K562 (cell line): ENCODE data around the gene NFKBIB. TPM values are rescaled to one million over a fixed set of nuclear protein-coding genes. Genes with fewer than 3 reads are reported as not detected.

ENCODE experiments used
- BCOR ChIP-seq: fragments of 450-650 bp; IDR thresholded peaks from 2 replicates; pipeline ENCODE4 v1.6.1; 2016
- CREBBP ChIP-seq: IDR thresholded peaks from one replicate; pipeline ENCODE4 v1.6.1; 2012; ENCODE audit warnings: low read depth, mild to moderate bottlenecking, control low read depth, inconsistent platforms, low read length
- FOXA1 ChIP-seq: fragments of 450-650 bp; IDR thresholded peaks from 2 replicates; pipeline ENCODE4 v1.6.1; 2016; ENCODE audit warnings: mild to moderate bottlenecking, borderline replicate concordance
- HOXB6 ChIP-seq: fragments of 250-450 bp; sonication (Bioruptor Pico); IDR thresholded peaks from 2 replicates; pipeline ENCODE4 v1.5.1; 2022; ENCODE audit warnings: mild to moderate bottlenecking, borderline replicate concordance
- HSF4 ChIP-seq: fragments of 250-450 bp; sonication (Bioruptor Pico); IDR thresholded peaks from 2 replicates; pipeline ENCODE4 v2.1.2; 2022; ENCODE audit warnings: mild to moderate bottlenecking, moderate library complexity, borderline replicate concordance
- KAT2B ChIP-seq: IDR thresholded peaks from one replicate; pipeline ENCODE4 v1.6.1; 2012; ENCODE audit warnings: low read depth, mild to moderate bottlenecking, control low read depth, inconsistent platforms, low read length, moderate library complexity
- LCOR ChIP-seq: sonication (generic); formaldehyde crosslinking; IDR thresholded peaks from 2 replicates; pipeline ENCODE4 v1.8.0; 2022; ENCODE audit warnings: mild to moderate bottlenecking, missing genetic modification reagents
- SP2 ChIP-seq: IDR thresholded peaks from 2 replicates; pipeline ENCODE4 v1.6.1; 2011; ENCODE audit warnings: mild to moderate bottlenecking, low read depth, low read length, moderate library complexity; ENCODE audit not compliant: poor library complexity, severe bottlenecking; ENCODE audit errors: extremely low read depth
- STAG1 ChIP-seq: sonication (generic); formaldehyde crosslinking; IDR thresholded peaks from 2 replicates; pipeline ENCODE4 v1.5.0; 2020; ENCODE audit warnings: missing genetic modification reagents, borderline replicate concordance
- TAF15 ChIP-seq: fragments of 200-400 bp; formaldehyde crosslinking; IDR thresholded peaks from 2 replicates; pipeline ENCODE4 v1.6.1; 2017; ENCODE audit warnings: mild to moderate bottlenecking, low read depth, low read length, moderate library complexity
- TCF7 ChIP-seq: sonication (generic); IDR thresholded peaks from 2 replicates; pipeline ENCODE4 v1.6.1; 2016; ENCODE audit warnings: antibody characterized with exemption, borderline replicate concordance
- USF1 ChIP-seq: sonication (generic); formaldehyde crosslinking; IDR thresholded peaks from 2 replicates; pipeline ENCODE4 v1.9.0; 2022; ENCODE audit warnings: mild to moderate bottlenecking, missing genetic modification reagents
- XRCC4 ChIP-seq: IDR thresholded peaks from one replicate; pipeline ENCODE4 v1.6.1; 2011; ENCODE audit not compliant: insufficient read depth, insufficient read length; ENCODE audit errors: extremely low read depth
- ZBTB11 ChIP-seq, 3 experiments: fragments of 200-800 bp in 1 of 3; fragments of 250-450 bp in 1 of 3; fragments of 450-650 bp in 1 of 3; sonication (Bioruptor Pico) in 1 of 3; sonication (Bioruptor generic) in 1 of 3; formaldehyde crosslinking in 1 of 3; IDR thresholded peaks; 2 replicates each; pipeline versions ENCODE4 v1.6.1 to v1.8.0; 2016 to 2022; ENCODE audit warnings: mild to moderate bottlenecking in 2 of 3, missing genetic modification characterization in 2 of 3, missing compliant biosample characterization in 1 of 3, moderate library complexity in 1 of 3
- ZNF518B ChIP-seq: fragments of 250-450 bp; sonication (Bioruptor Pico); IDR thresholded peaks from 2 replicates; pipeline ENCODE4 v1.5.0; 2021; ENCODE audit warnings: mild to moderate bottlenecking, moderate library complexity
- ZNF583 ChIP-seq: fragments of 250-450 bp; sonication (Bioruptor Pico); IDR thresholded peaks from 2 replicates; pipeline ENCODE4 v1.4.0; 2020
- ZNF639 ChIP-seq, 2 experiments: fragments of 200-800 bp in 1 of 2; sonication (Bioruptor generic) in 1 of 2; sonication (generic) in 1 of 2; formaldehyde crosslinking in 1 of 2; IDR thresholded peaks in 1 of 2; conservative IDR thresholded peaks in 1 of 2; 2 replicates each; pipeline versions ENCODE4 v1.5.0 to v1.6.1; 2016 to 2020; ENCODE audit warnings: missing compliant biosample characterization in 1 of 2, missing genetic modification characterization in 1 of 2, missing genetic modification reagents in 1 of 2
- polyA plus RNA-seq, 8 experiments: library from polyadenylated mRNA; depleted of rRNA in 4 of 8; stranded (reverse) in 5 of 8; unstranded in 3 of 8; fragments of >200 nt; fragmentation: Nextera tagmentation in 2 of 8; fragmentation: Illumina TruSeq in 1 of 8; extraction: Ambion mirVana in 2 of 8; extraction: Trizol in 1 of 8; gene quantifications; 2 replicates each; pipeline versions ENCODE4 v1.2.1 to v1.2.3, GENCODE V29; 2011 to 2014; ENCODE audit warnings: inconsistent platforms in 1 of 8, missing spikeins in 1 of 8
- total RNA-seq, 7 experiments: library from RNA; depleted of rRNA in 6 of 7; stranded (reverse); fragments of >200 nt in 6 of 7; fragmentation: Illumina TruSeq in 2 of 7; extraction: Trizol in 2 of 7; gene quantifications; 2 replicates each; pipeline versions ENCODE4 v1.2.1 to v1.2.3, GENCODE V29; 2011 to 2021; ENCODE audit warnings: low replicate concordance in 1 of 7

The NFKBIB gene
- total and polyA plus RNA-seq, 9 of the 15 experiments (the other 6 are each of a cell fraction or from before 2014, with no cell fraction given): 1.5 to 44.9 (median 10.4) TPM

GRCh38 chr19:38862321-38863059 lies 37.3 kb upstream of the NFKBIB start (continued):
- TF ChIP-seq ZNF639 (CRISPR knock-in tag; conservative IDR thresholded peaks at IDR 0.05 in 1 of 2, IDR thresholded peaks at IDR 0.05 in 1 of 2): 0 out of 4 replicates have a peak, but pooled peaks of 1 of the 2 experiments have one; percentile 51
- TF ChIP-seq ZNF518B (CRISPR knock-in tag): no peak
- TF ChIP-seq STAG1 (CRISPR knock-in tag): no peak
- TF ChIP-seq ZNF583 (CRISPR knock-in tag): no peak
- no peak for TF ChIP-seq FOXA1
- no peak for TF ChIP-seq XRCC4
- no peak for TF ChIP-seq CREBBP
- 0 out of 2 replicates have a peak, but pooled peaks have one; percentile 20 for TF ChIP-seq USF1
- no peak for TF ChIP-seq TAF15
- no peak for TF ChIP-seq ZBTB11 (CRISPR knock-in tag; IDR thresholded peaks at IDR 0.05)
- TF ChIP-seq HSF4: no peak
- TF ChIP-seq TCF7: no peak
- no peak for TF ChIP-seq KAT2B
- no peak for TF ChIP-seq SP2
- no peak for TF ChIP-seq HOXB6 (CRISPR knock-in tag)
- no peak for TF ChIP-seq LCOR (CRISPR knock-in tag)
- TF ChIP-seq BCOR: no peak
